ENCODE measurements around the gene GSDME. TPM values are rescaled to one million over a fixed set of nuclear protein-coding genes. Genes with fewer than 3 reads are reported as not detected.

Gene GSDME
- total RNA-seq, 4 donors from 2014 or later = 0.87 to 16.3 (median 10.4) TPM

GRCh38 chr7:24670782-24671181 is 86.5 kb downstream of the GSDME start:
- no peak overlapping the region for H3K4me3 ChIP-seq
- intact Hi-C loops (cut with DNase I) = no loop called here
- H3K4me1 ChIP-seq = peaks cover 0 to 5% (median 0%) of the 10 kb centered on the region in 3 donors
- no peaks in the 10 kb centered on the region for H3K9me3 ChIP-seq
- no peak overlapping the region for H3K27ac ChIP-seq
- DNase-seq = no peak
- H3K36me3 ChIP-seq = no peaks in the 10 kb centered on the region
- H3K27me3 ChIP-seq = no peaks in the 10 kb centered on the region
- TF ChIP-seq CTCF (IDR thresholded peaks at IDR 0.05) = no peak
- no peak for TF ChIP-seq POLR2A (IDR thresholded peaks at IDR 0.05)

GRCh38 chr7:24669971-24670591 is 87.2 kb downstream of the GSDME start:
- TF ChIP-seq POLR2A (IDR thresholded peaks at IDR 0.05) = no peak
- no peak for TF ChIP-seq CTCF (IDR thresholded peaks at IDR 0.05)
- Histone ChIP-seq H3K4me3 (no peak overlapping the region), H3K36me3 (no peaks in the 10 kb centered on the region), H3K27me3 (no peaks in the 10 kb centered on the region), H3K27ac (no peak overlapping the region), H3K4me1 (peaks cover 0 to 5% (median 0%) of the 10 kb centered on the region in 3 donors), H3K9me3 (no peaks in the 10 kb centered on the region)
- intact Hi-C loops (cut with DNase I) = loop anchor here (10.0 kb wide), 2 partner anchors 255 to 1095 kb away; no protein-coding TSS in a partner anchor
- DNase-seq = no peak

- intact Hi-C loops (cut with DNase I) = loop anchor here (10.0 kb wide), 2 partner anchors 254 to 1094 kb away; no protein-coding TSS in a partner anchor
- no peak for DNase-seq
- Histone ChIP-seq H3K36me3 (no peaks in the 10 kb centered on the region), H3K27ac (no peak overlapping the region), H3K4me3 (no peak overlapping the region), H3K4me1 (peaks cover 0 to 5% (median 0%) of the 10 kb centered on the region in 3 donors), H3K27me3 (no peaks in the 10 kb centered on the region), H3K9me3 (no peaks in the 10 kb centered on the region)
- no peak for TF ChIP-seq POLR2A (IDR thresholded peaks at IDR 0.05)
- no peak for TF ChIP-seq CTCF (IDR thresholded peaks at IDR 0.05)
- whole genome bisulfite sequencing, 2 donors = 63 to 75% methylated on average over 3 of the region's 3 CpGs
Observed at GRCh38 chr7:24668927-24669635, 88.2 kb downstream of the GSDME start.

GRCh38 chr7:24665564-24666294 is 91.5 kb downstream of the GSDME start:
- Histone ChIP-seq H3K27me3 (no peaks in the 10 kb centered on the region), H3K27ac (no peak overlapping the region), H3K9me3 (no peaks in the 10 kb centered on the region), H3K36me3 (no peaks in the 10 kb centered on the region), H3K4me3 (no peak overlapping the region), H3K4me1 (peaks cover 0 to 5% (median 0%) of the 10 kb centered on the region in 3 donors)
- WGBS, 2 donors = 28 to 30% methylated on average over 4 of the region's 4 CpGs
- peak; percentile 30 to 68 (median 62) for TF ChIP-seq CTCF (IDR thresholded peaks at IDR 0.05)
- no peak for TF ChIP-seq POLR2A (IDR thresholded peaks at IDR 0.05)
- no peak for DNase-seq
- intact Hi-C loops (cut with DNase I) = loop anchor here (10.0 kb wide), 2 partner anchors 251 to 1091 kb away; no protein-coding TSS in a partner anchor

GRCh38 chr7:24660546-24660945 is 96.7 kb downstream of the GSDME start:
- Histone ChIP-seq H3K9me3 (no peaks in the 10 kb centered on the region), H3K36me3 (no peaks in the 10 kb centered on the region), H3K4me1 (no peaks in the 10 kb centered on the region), H3K4me3 (no peak overlapping the region), H3K27ac (no peak overlapping the region), H3K27me3 (no peaks in the 10 kb centered on the region)
- TF ChIP-seq CTCF (IDR thresholded peaks at IDR 0.05) (no peak), POLR2A (IDR thresholded peaks at IDR 0.05) (no peak)
- DNase-seq = no peak
- intact Hi-C loops (cut with DNase I) = loop anchor here (10.0 kb wide), 2 partner anchors 246 to 1086 kb away; no protein-coding TSS in a partner anchor
- 49 to 56% methylated on average over 2 of the region's 2 CpGs for WGBS, 2 donors
